ENCODE measurements around the gene HYCC2. TPM values are rescaled to one million over a fixed set of nuclear protein-coding genes. Genes with fewer than 3 reads are reported as not detected.
"Not testable (repeated sequence)": the region's sequence is repeated elsewhere in the genome, so short reads cannot be mapped to it uniquely, and the experiment has no call there.

The HYCC2 gene
- total RNA-seq = 42.8 TPM
- polyA plus RNA-seq = 3.5 TPM

GRCh38 chr2:201071479-201072200 is at the start of gene HYCC2, which contains the start of gene NDUFB3:
Gene HYCC2 (minus strand): TSS chr2:201071671. CDS start chr2:201024009, 47,662 bp downstream.
Gene NDUFB3 (plus strand): TSS chr2:201072001. CDS start chr2:201078883, 6,882 bp downstream.
- H3K4me1 ChIP-seq (ENCODE audit: insufficient read depth) = no peaks in the 10 kb centered on the region
- peak; percentile 91 for DNase-seq (ENCODE audit: extremely low spot score)
- under 1% methylated on average over 34 of the region's 34 CpGs for WGBS
- peak within 1 kb of the TSS; percentile 48 for H3K27ac ChIP-seq (ENCODE audit: low read depth)
- H3K36me3 ChIP-seq (ENCODE audit: insufficient read depth) = no peaks in the 10 kb centered on the region
- peak within 1 kb of the TSS; percentile 72 for H3K4me3 ChIP-seq (ENCODE audit: low read depth, low read length)

- Histone ChIP-seq H3K27ac (ENCODE audit: low read depth) (peak overlapping the region; percentile 81), H3K4me3 (ENCODE audit: low read depth, low read length) (peak overlapping the region; percentile 63), H3K36me3 (ENCODE audit: insufficient read depth) (no peaks in the 10 kb centered on the region), H3K4me1 (ENCODE audit: insufficient read depth) (peaks cover 1% of the 10 kb centered on the region)
- WGBS = 28% methylated on average over 12 of the region's 12 CpGs
- no peak for DNase-seq (ENCODE audit: extremely low spot score)
These were observed 47.7 kb upstream of the HYCC2 start for GRCh38 chr2:201118961-201119854.

- 2% methylated on average over 48 of the region's 48 CpGs for WGBS
- Histone ChIP-seq H3K36me3 (ENCODE audit: insufficient read depth) (no peaks in the 10 kb centered on the region), H3K27ac (ENCODE audit: low read depth) (peak overlapping the region; percentile 81), H3K4me3 (ENCODE audit: low read depth, low read length) (peak overlapping the region; percentile 63), H3K4me1 (ENCODE audit: insufficient read depth) (peaks cover 1% of the 10 kb centered on the region)
- DNase-seq (ENCODE audit: extremely low spot score) = peak; percentile 77
These were observed 46.9 kb upstream of the HYCC2 start for GRCh38 chr2:201118121-201118960.

DNA sequence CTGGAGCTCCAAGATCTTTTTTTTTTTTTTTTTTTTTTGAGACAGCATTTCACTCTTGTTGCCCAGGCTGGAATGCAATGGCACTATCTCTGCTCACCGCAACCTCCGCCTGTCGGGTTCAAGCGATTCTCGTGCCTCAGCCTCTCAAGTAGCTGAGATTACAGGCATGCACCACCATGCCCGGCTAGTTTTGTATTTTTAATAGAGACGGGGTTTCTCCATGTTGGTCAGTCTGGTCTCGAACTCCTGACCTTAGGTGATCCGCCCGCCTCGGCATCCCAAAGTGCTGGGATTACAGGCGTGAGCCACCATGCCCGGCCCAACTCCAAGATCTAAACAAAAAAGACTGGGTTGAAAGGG is 46.2 kb upstream of the HYCC2 start:
- WGBS = 39% methylated on average over 13 of the region's 13 CpGs
- not testable (repeated sequence) for H3K4me1 ChIP-seq (ENCODE audit: insufficient read depth); DNase-seq (ENCODE audit: extremely low spot score); H3K36me3 ChIP-seq (ENCODE audit: insufficient read depth)
- Histone ChIP-seq H3K4me3 (ENCODE audit: low read depth, low read length) (peak overlapping the region; percentile 80), H3K27ac (ENCODE audit: low read depth) (peak overlapping the region; percentile 100)

GRCh38 chr2:201116959-201117734 is 45.7 kb upstream of the HYCC2 start:
- no peaks in the 10 kb centered on the region for H3K36me3 ChIP-seq (ENCODE audit: insufficient read depth)
- 6% methylated on average over 22 of the region's 22 CpGs for WGBS
- peak overlapping the region; percentile 80 for H3K4me3 ChIP-seq (ENCODE audit: low read depth, low read length)
- no peaks in the 10 kb centered on the region for H3K4me1 ChIP-seq (ENCODE audit: insufficient read depth)
- DNase-seq (ENCODE audit: extremely low spot score) = no peak
- peak overlapping the region; percentile 100 for H3K27ac ChIP-seq (ENCODE audit: low read depth)

DNA sequence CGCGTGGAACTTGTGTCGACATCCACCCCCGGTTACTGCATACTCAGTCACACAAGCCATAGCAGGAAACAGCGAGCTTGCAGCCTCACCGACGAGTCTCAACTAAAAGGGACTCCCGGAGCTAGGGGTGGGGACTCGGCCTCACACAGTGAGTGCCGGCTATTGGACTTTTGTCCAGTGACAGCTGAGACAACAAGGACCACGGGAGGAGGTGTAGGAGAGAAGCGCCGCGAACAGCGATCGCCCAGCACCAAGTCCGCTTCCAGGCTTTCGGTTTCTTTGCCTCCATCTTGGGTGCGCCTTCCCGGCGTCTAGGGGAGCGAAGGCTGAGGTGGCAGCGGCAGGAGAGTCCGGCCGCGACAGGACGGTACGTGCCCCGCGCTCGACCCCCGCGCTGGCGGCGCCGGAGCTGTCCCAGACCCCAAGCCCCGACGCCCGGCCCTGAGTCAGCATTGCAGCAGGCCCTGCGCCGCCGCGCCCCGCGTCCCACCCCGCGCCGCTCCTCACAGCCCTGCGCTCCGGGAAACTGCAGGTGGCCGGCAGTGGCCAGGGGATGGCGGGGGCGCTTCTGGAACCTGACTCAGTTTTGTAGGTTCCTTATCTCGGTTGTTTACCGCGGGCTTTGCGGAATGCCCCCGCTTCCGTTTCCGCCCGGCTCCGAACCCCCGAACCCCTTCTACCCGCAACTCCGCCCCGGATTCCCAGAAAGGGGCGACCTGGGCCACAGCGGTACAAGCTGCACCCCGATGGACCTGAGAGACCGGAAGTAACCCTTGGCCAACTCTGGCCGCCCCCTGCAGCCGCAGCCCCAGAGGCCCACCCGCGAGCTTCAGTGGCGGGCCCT is 44.9 kb upstream of the HYCC2 start, which contains the start of gene CFLAR:
Gene CFLAR, plus strand, starts transcription at position 50 of the 844 bp plus-strand sequence. CDS start 13,702 bp downstream, outside the sequence.
- Histone ChIP-seq H3K36me3 (ENCODE audit: insufficient read depth) (no peaks in the 10 kb centered on the region), H3K4me3 (ENCODE audit: low read depth, low read length) (peak within 1 kb of the TSS; percentile 80), H3K4me1 (ENCODE audit: insufficient read depth) (no peaks in the 10 kb centered on the region), H3K27ac (ENCODE audit: low read depth) (peak within 1 kb of the TSS; percentile 100)
- DNase-seq (ENCODE audit: extremely low spot score) = peak; percentile 53
- WGBS = under 1% methylated on average over 75 of the region's 75 CpGs

DNA sequence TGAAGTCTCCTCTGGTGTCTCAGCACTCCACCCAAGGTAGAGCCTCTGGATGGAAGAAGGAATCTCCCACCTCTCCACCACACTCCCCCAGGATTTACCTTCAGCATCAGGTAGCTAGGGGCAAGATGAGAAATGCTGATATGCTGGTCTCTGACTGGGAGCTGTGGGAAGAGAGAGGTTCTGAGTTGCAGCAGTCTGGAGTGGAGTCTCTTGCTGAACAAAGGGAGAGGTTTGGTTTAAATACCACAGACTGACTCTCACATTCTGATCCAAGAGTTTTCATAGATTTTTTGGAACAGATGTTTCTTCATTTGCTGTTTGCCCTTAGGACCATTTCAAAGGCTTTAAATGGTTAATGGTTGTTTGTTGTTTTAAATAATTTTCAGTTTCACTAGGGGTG is 43.4 kb upstream of the HYCC2 start:
- Histone ChIP-seq H3K36me3 (ENCODE audit: insufficient read depth) (no peaks in the 10 kb centered on the region), H3K4me3 (ENCODE audit: low read depth, low read length) (no peak overlapping the region)

GRCh38 chr2:201114350-201114749 is 42.9 kb upstream of the HYCC2 start:
- Histone ChIP-seq H3K27ac (ENCODE audit: low read depth) (no peak overlapping the region), H3K36me3 (ENCODE audit: insufficient read depth) (no peaks in the 10 kb centered on the region), H3K4me3 (ENCODE audit: low read depth, low read length) (no peak overlapping the region), H3K4me1 (ENCODE audit: insufficient read depth) (no peaks in the 10 kb centered on the region)
- 91% methylated on average over 4 of the region's 4 CpGs for WGBS
- DNase-seq (ENCODE audit: extremely low spot score) = no peak

More for the DNA sequence above, 43.4 kb upstream of the HYCC2 start:
- no peak for DNase-seq (ENCODE audit: extremely low spot score)
- H3K27ac ChIP-seq (ENCODE audit: low read depth) = no peak overlapping the region
- no peaks in the 10 kb centered on the region for H3K4me1 ChIP-seq (ENCODE audit: insufficient read depth)

DNA sequence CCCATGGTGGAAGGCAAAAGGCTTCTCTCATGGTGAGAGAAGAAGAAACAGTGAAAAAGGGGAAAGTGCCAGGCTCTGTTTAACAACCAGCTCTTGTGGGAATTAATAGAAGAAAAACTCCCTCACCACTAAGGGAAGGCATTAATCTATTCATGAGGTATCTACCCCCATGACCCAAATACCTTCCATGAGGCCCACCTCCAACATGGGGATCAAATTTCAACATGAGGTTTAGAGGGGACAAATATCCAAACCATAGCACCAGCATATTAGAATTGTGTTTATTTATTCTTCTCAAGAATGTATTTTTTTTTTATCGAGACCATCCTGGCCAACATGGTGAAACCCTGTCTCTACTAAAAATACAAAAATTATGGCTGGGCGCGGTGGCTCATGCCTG is 39.6 kb upstream of the HYCC2 start:
- H3K27ac ChIP-seq (ENCODE audit: low read depth) = no peak overlapping the region
- no peaks in the 10 kb centered on the region for H3K4me1 ChIP-seq (ENCODE audit: insufficient read depth)
- H3K4me3 ChIP-seq (ENCODE audit: low read depth, low read length) = no peak overlapping the region
- no peaks in the 10 kb centered on the region for H3K36me3 ChIP-seq (ENCODE audit: insufficient read depth)
- WGBS = 95% methylated on average over 3 of the region's 3 CpGs
- no peak for DNase-seq (ENCODE audit: extremely low spot score)

DNA sequence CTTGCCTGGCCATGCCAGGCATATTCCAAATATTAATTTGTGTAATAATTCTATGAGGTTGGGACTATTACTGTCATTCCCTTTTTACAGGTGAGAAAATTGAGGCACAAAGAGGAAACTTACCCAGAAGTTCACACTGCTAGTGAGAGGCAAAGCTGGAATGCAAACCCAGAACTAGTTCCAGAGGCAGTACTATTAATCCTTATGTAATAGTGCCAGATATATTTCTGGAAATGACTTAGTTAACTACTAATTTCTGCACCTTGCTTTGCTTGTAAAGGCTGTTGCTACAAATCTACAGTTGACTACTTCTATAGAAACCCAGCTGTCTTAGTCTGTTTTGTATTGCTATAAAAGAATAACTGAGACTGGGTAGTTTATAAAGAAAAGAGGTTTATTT is 39.1 kb upstream of the HYCC2 start:
- Histone ChIP-seq H3K27ac (ENCODE audit: low read depth) (no peak overlapping the region), H3K4me3 (ENCODE audit: low read depth, low read length) (no peak overlapping the region), H3K4me1 (ENCODE audit: insufficient read depth) (no peaks in the 10 kb centered on the region), H3K36me3 (ENCODE audit: insufficient read depth) (no peaks in the 10 kb centered on the region)
- no peak for DNase-seq (ENCODE audit: extremely low spot score)

DNA sequence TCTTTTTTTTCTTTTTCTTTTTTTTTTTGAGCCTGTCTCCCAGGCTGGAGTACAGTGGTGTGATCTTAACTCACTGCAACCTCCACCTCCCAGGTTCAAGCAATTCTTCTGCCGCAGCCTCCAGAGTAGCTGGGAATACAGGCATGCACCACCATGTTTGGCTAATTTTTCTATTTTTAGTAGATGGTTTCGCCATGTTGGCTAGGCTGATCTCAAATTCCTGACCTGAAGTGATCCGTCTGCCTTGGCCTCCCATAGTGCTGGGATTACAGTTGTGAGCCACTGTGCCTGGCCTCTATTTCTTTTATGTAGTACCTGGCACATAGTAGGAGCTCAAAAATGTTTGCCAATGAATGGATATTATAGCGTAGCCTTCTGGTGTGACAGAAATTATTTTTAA is 37.7 kb upstream of the HYCC2 start:
- H3K36me3 ChIP-seq (ENCODE audit: insufficient read depth) = no peaks in the 10 kb centered on the region
- DNase-seq (ENCODE audit: extremely low spot score) = no peak
- WGBS = 90% methylated on average over 4 of the region's 4 CpGs

DNA sequence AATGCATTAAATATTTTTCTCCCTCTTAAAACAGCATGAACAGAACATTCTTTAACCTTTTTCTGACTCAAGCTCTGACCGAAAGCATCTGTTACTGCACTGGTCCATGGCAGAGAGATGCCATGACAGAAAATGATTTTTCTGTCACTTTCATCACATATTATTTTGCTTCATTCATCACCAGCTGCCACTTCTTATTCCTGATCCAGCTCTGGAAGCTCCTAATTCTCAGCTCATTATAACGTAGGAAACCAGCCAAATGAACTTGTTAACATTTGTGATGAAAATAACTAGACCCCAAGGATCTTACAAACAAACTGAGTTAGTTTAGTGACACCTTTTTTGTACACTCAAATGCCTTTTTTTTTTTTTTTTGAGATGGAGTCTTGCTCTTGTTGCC is 36.9 kb upstream of the HYCC2 start:
- WGBS = 91% methylated on average over 2 of the region's 2 CpGs
- H3K4me3 ChIP-seq (ENCODE audit: low read depth, low read length) = no peak overlapping the region
- no peak for DNase-seq (ENCODE audit: extremely low spot score)
- H3K27ac ChIP-seq (ENCODE audit: low read depth) = no peak overlapping the region
- H3K4me1 ChIP-seq (ENCODE audit: insufficient read depth) = no peaks in the 10 kb centered on the region
- H3K36me3 ChIP-seq (ENCODE audit: insufficient read depth) = no peaks in the 10 kb centered on the region

More for the DNA sequence above, 37.7 kb upstream of the HYCC2 start:
- Histone ChIP-seq H3K4me1 (ENCODE audit: insufficient read depth) (no peaks in the 10 kb centered on the region), H3K4me3 (ENCODE audit: low read depth, low read length) (no peak overlapping the region), H3K27ac (ENCODE audit: low read depth) (no peak overlapping the region)
